ENCODE results near the gene WDR54. TPM values are rescaled to one million over a fixed set of nuclear protein-coding genes. Genes with fewer than 3 reads are reported as not detected.
"Not testable (repeated sequence)": the region's sequence is repeated elsewhere in the genome, so short reads cannot be mapped to it uniquely, and the experiment has no call there.

WDR54 gene
- total RNA-seq, 2 experiments from 2014 or later, result 93.7 to 96.9 TPM

DNA sequence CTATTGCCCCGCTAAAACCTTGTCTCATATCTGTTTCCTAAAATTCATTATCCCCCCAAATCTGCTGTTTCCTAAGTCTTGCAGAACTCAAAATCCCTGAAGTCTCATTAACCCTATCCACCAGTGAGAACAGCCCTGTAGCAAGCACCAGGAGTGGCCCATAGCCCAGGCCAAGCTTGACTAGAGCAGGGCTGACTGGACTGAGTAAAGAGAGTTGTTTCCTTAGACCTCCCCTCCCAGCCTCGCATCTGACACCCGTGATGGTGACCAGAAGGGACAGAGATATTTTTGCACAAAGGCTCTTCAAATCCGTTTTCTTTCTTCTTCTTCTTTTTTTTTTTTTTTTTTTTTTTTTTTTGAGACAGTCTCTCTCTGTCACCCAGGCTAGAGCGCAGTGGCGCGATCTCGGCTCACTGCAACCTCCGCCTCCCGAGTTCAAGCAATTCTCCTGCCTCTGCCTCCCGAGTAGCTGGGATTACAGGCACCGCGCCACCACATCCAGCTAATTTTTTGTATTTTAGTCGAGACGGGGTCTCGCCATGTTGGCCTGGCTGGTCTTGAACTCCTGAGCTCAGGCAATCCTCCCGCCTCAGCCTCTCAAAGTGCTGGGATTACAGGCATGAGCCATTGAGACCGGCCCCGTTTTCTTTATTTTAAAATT lies 957 bp upstream of the WDR54 start:
- H3K27ac Mint-ChIP-seq, result peak overlapping the region; percentile 100
- ChIA-PET POLR2A (interaction anchor here (0.7 to 2.8 kb wide), 10 partner anchors 9 to 242 kb away, joined by 3 to 14 read pairs (median 4); partner anchors contain the start of genes INO80B and MOB1A), CTCF (interaction anchor here (1.0 to 2.1 kb wide), 6 partner anchors 19 to 165 kb away, joined by 3 to 8 read pairs (median 4); partner anchors contain the start of genes INO80B and WBP1)
- H3K27me3 Mint-ChIP-seq (ENCODE audit: low read depth); H3K9me3 Mint-ChIP-seq (ENCODE audit: insufficient read depth); ATAC-seq; DNase-seq: not testable (repeated sequence)
- peaks cover 38% of the 10 kb centered on the region for H3K4me1 Mint-ChIP-seq (ENCODE audit: low read depth)
- peaks cover 18% of the 10 kb centered on the region for H3K36me3 Mint-ChIP-seq (ENCODE audit: low read depth)
- peak overlapping the region; percentile 100 for H3K4me3 Mint-ChIP-seq

DNA sequence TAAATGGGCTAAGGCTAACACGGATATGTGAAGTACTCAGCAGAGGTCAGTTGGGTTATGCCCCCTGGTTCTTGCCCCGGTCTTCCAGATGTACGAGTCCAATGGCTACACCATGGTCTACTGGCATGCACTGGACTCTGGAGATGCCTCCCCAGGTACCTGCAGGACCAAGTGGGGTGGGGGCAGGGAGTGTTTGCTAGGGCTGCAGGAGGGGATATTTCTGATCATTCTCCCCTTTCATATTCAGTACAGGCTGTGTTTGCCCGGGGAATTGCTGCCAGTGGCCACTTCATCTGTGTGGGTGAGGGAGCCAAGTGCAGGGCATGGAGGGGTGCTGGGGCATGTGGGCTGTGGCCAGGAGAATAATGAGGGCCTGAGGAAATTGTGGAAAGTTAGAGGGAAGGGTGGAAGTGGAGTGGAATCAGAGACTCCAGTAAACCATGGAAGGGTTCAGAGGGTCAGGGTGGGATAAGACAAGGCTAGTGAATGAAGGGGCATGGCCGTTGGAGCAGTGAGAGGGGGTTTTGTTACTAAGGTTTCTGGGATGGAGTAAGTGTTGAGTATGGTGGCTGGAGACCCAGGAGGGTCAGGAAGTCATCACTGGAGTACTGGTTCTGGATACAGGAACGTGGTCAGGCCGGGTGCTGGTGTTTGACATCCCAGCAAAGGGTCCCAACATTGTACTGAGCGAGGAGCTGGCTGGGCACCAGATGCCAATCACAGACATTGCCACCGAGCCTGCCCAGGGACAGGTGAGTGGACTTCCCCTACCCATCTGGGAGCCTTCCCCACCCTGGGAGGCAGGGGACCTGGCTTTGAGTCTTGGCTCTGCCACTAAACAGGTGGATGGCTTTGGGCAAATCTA lies 1.9 kb downstream of the WDR54 start:
- POLR2A ChIA-PET, result interaction anchor here (1.3 kb wide), 1 partner anchor 34 kb away, joined by 4 read pairs; no protein-coding TSS in a partner anchor
- no peaks in the 10 kb centered on the region for H3K9me3 Mint-ChIP-seq (ENCODE audit: insufficient read depth)
- CTCF ChIA-PET, result no interaction called here
- peaks cover 33% of the 10 kb centered on the region for H3K4me1 Mint-ChIP-seq (ENCODE audit: low read depth)
- no peaks in the 10 kb centered on the region for H3K27me3 Mint-ChIP-seq (ENCODE audit: low read depth)
- H3K4me3 Mint-ChIP-seq, result peak overlapping the region; percentile 100
- DNase-seq, result no peak
- H3K36me3 Mint-ChIP-seq (ENCODE audit: low read depth), result peaks cover 24% of the 10 kb centered on the region
- no peak for ATAC-seq
- H3K27ac Mint-ChIP-seq, result peak overlapping the region; percentile 100

DNA sequence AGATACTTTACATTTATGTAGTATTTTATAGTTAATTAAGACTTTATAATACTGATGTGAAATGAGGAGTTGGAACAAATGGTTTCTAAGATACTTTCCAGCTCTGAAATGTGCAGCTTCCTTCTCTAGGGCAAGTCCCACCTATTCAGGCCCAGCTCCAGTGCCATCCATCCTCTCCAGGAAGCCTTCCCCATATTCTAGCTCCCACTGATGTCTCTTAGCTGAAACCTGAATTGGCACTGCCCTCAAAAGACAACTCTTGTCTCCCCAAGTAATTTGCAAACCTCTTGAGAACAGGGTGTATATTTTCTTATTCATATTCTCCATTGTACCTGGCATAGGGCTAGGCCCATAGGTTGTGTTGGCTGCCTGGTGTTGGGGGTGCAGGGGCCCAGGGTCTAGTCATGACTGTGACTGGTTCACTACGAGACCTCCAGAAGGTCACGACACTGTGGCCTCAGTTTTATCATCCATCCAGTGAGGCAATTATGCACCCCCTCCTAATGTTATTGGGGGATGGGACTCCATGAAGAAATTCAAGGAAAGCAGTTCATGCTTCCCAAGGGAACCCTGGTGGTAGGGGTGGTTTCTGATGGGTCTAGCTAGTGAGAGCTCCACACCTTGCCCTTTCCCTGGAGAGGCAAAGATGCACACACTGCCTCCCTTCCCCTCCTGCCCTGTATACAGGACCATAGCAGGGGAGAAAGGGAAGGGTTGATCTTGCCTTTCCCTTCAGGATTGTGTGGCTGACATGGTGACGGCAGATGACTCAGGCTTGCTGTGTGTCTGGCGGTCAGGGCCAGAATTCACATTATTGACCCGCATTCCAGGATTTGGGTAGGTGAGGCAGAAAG lies 2.8 kb downstream of the WDR54 start:
- DNase-seq (no peak), ATAC-seq (no peak)
- POLR2A ChIA-PET, result no interaction called here
- Mint-ChIP-seq H3K27ac (no peak overlapping the region), H3K4me3 (no peak overlapping the region), H3K9me3 (ENCODE audit: insufficient read depth) (no peaks in the 10 kb centered on the region), H3K4me1 (ENCODE audit: low read depth) (peaks cover 33% of the 10 kb centered on the region), H3K36me3 (ENCODE audit: low read depth) (peaks cover 24% of the 10 kb centered on the region), H3K27me3 (ENCODE audit: low read depth) (no peaks in the 10 kb centered on the region)
- CTCF ChIA-PET, result no interaction called here

DNA sequence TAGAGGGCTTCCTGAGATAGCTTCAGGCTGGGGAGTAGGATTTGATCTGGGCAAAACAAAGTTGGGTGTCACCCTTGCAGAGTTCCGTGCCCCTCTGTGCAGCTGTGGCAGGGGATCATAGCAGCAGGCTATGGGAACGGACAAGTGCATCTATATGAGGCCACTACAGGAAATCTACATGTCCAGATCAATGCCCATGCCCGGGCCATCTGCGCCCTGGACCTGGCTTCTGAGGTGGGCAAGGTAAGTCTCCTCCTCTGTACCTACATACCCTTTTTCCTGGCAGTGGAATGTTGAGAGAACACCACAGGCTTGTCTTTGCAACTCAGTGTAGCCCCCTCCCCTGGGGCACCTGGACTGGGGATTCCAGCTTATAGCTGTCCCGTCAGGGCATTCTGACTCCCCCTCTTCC lies 3.5 kb downstream of the WDR54 start:
- Mint-ChIP-seq H3K4me3 (no peak overlapping the region), H3K27ac (no peak overlapping the region), H3K36me3 (ENCODE audit: low read depth) (peaks cover 24% of the 10 kb centered on the region), H3K4me1 (ENCODE audit: low read depth) (peaks cover 30% of the 10 kb centered on the region), H3K27me3 (ENCODE audit: low read depth) (no peaks in the 10 kb centered on the region), H3K9me3 (ENCODE audit: insufficient read depth) (no peaks in the 10 kb centered on the region)
- ATAC-seq (no peak), DNase-seq (no peak)
- POLR2A ChIA-PET, result no interaction called here
- CTCF ChIA-PET, result no interaction called here

DNA sequence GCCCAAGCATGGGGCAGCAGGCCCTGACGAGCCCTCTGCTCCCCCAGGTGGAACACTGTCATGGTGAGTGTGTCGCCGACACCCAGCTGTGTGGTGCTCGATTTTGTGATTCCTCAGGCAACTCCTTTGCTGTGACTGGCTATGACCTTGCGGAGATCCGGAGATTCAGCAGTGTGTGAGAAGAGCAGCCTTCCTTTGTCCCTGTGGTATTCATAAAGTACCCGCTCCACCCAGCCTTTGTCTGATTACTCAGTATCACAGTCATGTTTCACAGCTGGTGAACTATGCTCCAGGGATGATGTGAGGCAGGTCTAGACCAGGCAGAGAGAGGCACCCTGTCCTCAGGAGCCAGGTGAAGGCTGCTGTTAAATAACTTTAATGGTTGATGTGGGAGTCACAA lies 4.0 kb downstream of the WDR54 start:
- CTCF ChIA-PET, result no interaction called here
- no peak overlapping the region for H3K27ac Mint-ChIP-seq
- H3K9me3 Mint-ChIP-seq (ENCODE audit: insufficient read depth), result no peaks in the 10 kb centered on the region
- no peak overlapping the region for H3K4me3 Mint-ChIP-seq
- DNase-seq, result no peak
- H3K36me3 Mint-ChIP-seq (ENCODE audit: low read depth), result peaks cover 24% of the 10 kb centered on the region
- POLR2A ChIA-PET, result no interaction called here
- peaks cover 27% of the 10 kb centered on the region for H3K4me1 Mint-ChIP-seq (ENCODE audit: low read depth)
- no peaks in the 10 kb centered on the region for H3K27me3 Mint-ChIP-seq (ENCODE audit: low read depth)
- ATAC-seq, result no peak

DNA sequence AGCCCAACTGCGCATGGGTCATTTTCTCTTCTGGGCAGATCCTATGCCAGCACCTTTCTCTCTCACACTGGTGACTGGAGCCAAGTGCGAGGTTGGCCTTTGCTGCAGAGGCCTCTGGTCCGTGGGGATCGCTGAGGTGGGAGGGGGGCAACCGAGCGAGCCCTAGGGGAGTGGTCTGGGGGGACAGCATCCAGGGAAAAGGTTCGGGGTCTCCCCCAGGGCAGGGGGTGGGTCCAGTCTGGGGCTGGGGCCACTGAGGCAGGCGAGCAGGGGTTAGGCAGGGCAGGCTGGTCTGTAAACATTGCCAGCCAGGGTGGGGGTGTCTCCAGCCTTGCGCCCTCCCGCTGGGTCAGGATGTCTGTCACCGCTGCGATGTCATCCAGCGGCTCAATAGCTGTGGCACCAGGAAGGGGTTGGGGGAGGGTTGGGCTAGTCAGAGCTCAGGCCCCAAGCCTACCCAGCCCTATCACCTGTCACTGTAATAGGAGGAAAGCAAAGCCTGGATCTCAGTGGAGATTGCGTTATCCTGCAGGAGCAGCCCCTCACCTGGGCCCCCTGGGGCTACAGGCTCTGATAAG lies 4.7 kb downstream of the WDR54 start:
- ChIA-PET POLR2A (no interaction called here), CTCF (no interaction called here)
- no peaks in the 10 kb centered on the region for H3K27me3 Mint-ChIP-seq (ENCODE audit: low read depth)
- H3K36me3 Mint-ChIP-seq (ENCODE audit: low read depth), result peaks cover 24% of the 10 kb centered on the region
- ATAC-seq (no peak), DNase-seq (no peak)
- H3K4me1 Mint-ChIP-seq (ENCODE audit: low read depth), result peaks cover 23% of the 10 kb centered on the region
- no peak overlapping the region for H3K4me3 Mint-ChIP-seq
- H3K27ac Mint-ChIP-seq, result no peak overlapping the region
- H3K9me3 Mint-ChIP-seq (ENCODE audit: insufficient read depth), result no peaks in the 10 kb centered on the region

DNA sequence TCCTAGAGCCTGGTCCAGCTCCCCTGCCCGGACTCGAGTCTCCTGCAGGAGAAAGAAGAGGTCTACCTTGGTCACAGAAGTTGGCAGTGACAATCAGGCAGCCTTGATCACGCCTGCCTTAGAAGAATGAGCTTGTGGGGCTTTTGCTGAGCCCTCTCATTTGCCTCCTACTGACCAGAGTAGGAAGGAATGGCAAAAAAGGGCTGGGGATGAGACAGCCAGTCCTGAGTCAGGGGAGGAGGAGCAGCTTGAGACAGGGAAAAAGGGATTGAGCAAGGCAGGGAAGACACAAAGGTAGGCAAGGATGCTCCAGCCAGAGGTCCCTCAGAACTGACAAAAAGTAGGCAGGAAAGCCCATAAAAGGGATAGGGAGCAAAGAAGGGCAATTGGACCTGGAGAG lies 6.0 kb downstream of the WDR54 start:
- ChIA-PET CTCF (no interaction called here), POLR2A (interaction anchor here (0.8 kb wide), 1 partner anchor 27 kb away, joined by 4 read pairs; the partner anchor contains the start of gene INO80B)
- H3K36me3 Mint-ChIP-seq (ENCODE audit: low read depth), result peaks cover 21% of the 10 kb centered on the region
- no peak for ATAC-seq
- no peak overlapping the region for H3K4me3 Mint-ChIP-seq
- no peaks in the 10 kb centered on the region for H3K9me3 Mint-ChIP-seq (ENCODE audit: insufficient read depth)
- no peaks in the 10 kb centered on the region for H3K27me3 Mint-ChIP-seq (ENCODE audit: low read depth)
- DNase-seq, result no peak
- H3K4me1 Mint-ChIP-seq (ENCODE audit: low read depth), result peaks cover 13% of the 10 kb centered on the region
- H3K27ac Mint-ChIP-seq, result no peak overlapping the region

DNA sequence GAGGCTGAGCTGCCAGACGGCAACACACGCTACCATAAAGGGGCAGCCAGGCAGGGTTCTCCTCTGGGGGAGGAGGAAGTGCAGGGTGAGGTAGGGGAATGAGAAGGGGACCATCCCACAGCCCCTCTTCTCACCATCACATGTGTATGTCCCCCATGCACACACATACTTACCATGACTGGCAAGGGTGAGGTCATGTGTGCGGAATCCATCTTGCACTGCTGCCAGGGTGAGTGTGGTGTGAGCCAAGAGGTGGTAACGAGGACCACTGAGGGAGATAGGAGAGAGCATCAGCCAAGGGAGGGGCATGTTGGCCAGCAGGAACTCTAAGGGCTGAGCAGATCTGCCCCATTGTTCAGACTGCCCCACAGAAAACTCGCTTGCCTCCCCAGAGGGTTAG lies 7.1 kb downstream of the WDR54 start:
- Mint-ChIP-seq H3K9me3 (ENCODE audit: insufficient read depth) (no peaks in the 10 kb centered on the region), H3K27me3 (ENCODE audit: low read depth) (no peaks in the 10 kb centered on the region), H3K27ac (no peak overlapping the region), H3K4me1 (ENCODE audit: low read depth) (peaks cover 2% of the 10 kb centered on the region), H3K36me3 (ENCODE audit: low read depth) (peaks cover 18% of the 10 kb centered on the region), H3K4me3 (no peak overlapping the region)
- POLR2A ChIA-PET, result no interaction called here
- ATAC-seq (no peak), DNase-seq (no peak)
- CTCF ChIA-PET, result interaction anchor here (1.2 kb wide), 2 partner anchors 14 to 15 kb away, joined by 3 read pairs; no protein-coding TSS in a partner anchor

DNA sequence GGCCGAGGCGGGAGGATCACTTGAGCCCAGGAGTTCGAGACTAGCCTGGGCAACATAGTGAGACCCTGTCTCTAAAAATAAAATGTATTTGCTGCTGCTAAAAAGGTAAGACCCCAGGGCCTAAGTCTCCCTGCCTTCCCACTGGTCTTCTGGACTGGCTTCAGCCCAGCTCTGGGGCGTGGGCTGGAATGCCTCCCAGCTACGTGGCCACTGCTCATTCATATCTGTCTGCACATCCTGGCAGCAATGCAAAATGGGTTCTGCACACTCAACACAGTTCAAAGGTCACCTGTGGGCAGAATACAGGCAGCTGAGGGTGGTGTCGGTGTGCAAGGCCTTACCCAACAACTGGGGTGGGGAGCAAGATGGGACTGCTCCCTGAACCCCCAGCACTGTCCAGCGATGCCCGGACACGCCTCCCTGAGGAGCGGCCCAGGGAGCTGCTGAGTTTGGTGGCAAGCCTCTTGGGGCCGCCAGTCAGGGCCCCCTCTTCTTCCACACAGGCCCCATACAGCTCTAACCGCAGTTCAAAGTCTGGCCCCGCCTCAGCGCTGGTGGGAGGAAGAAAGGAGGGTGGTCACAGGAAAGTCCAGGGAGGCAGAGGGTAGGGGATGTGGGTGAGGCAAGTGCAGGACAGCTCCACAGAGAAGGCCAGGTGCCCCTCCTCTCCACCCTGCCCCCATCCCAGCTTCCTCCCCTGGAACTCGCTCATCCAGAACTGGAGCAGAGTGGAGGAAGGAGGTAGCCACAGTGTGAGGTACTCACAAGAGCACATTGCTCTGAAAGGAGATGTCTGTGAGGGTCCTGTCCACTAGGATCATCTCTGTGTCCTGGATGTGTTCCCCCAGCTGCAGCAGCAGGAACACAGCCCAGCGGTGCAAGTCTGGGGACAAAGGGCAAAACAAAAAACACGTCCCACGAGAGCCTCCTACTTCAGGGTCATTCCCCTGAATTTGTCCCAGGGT lies 8.2 kb downstream of the WDR54 start:
- DNase-seq, result no peak
- ChIA-PET CTCF (interaction anchor here (1.2 kb wide), 2 partner anchors 14 to 16 kb away, joined by 3 read pairs; no protein-coding TSS in a partner anchor), POLR2A (interaction anchor here (0.8 to 1.3 kb wide), 3 partner anchors 9 to 28 kb away, joined by 3 to 4 read pairs (median 3); partner anchors contain the start of genes C2orf81 and WBP1)
- Mint-ChIP-seq H3K4me3 (no peak overlapping the region), H3K27me3 (ENCODE audit: low read depth) (no peaks in the 10 kb centered on the region), H3K27ac (no peak overlapping the region), H3K4me1 (ENCODE audit: low read depth) (peaks cover 2% of the 10 kb centered on the region), H3K36me3 (ENCODE audit: low read depth) (peaks cover 13% of the 10 kb centered on the region), H3K9me3 (ENCODE audit: insufficient read depth) (no peaks in the 10 kb centered on the region)
- ATAC-seq, result no peak

DNA sequence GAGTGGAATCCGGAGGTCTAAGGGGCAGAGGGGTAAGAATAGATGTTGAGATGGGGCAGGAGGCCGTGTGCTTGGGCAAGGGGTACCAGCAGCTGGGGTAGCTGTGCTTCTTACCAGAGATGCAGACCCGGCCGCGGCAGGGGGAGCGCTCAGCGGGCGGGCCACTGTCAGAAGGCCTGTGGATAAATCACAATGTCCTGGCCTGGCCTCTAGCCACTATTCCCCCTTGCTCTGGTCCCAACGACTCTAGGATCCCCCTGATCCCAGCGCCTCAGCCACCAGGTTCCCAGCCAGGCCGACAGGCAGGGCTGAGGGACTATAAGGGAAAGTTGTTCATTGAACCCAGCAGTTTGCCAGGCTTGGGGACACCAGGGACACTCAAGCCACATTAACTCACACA lies 9.0 kb downstream of the WDR54 start:
- DNase-seq (no peak), ATAC-seq (no peak)
- Mint-ChIP-seq H3K4me1 (ENCODE audit: low read depth) (peaks cover 2% of the 10 kb centered on the region), H3K4me3 (no peak overlapping the region), H3K27me3 (ENCODE audit: low read depth) (no peaks in the 10 kb centered on the region), H3K36me3 (ENCODE audit: low read depth) (peaks cover 7% of the 10 kb centered on the region), H3K27ac (no peak overlapping the region), H3K9me3 (ENCODE audit: insufficient read depth) (no peaks in the 10 kb centered on the region)
- ChIA-PET POLR2A (interaction anchor here (1.3 kb wide), 1 partner anchor 28 kb away, joined by 4 read pairs; the partner anchor contains the start of gene WBP1), CTCF (interaction anchor here (0.6 to 1.6 kb wide), 2 partner anchors 31 to 181 kb away, joined by 3 read pairs; no protein-coding TSS in a partner anchor)

All from activated CD8-positive, alpha-beta T cell treated with anti-CD3 and anti-CD28 coated beads, Interleukin-2, amount 10 ng/mL, durations not matched to agents 7 days and 5 days (primary cell).